Posterior cingulate gyrus (tissue), 11 donors: Measurements from ENCODE around the gene SCD5.

ENCODE experiments used
- DNase-seq, 10 donors: peaks; one replicate each; pipeline versions ENCODE4 v3.0.0 to v3.0.0-alpha.2; 2020 to 2021; ENCODE audit warnings: mixed read lengths in 3 of 10
- intact Hi-C: fragments of 100-400 bp; cut with DNase I; formaldehyde crosslinking; loops from one replicate; pipeline ENCODE4 v1.15.1; 2023

Gene SCD5

DNA sequence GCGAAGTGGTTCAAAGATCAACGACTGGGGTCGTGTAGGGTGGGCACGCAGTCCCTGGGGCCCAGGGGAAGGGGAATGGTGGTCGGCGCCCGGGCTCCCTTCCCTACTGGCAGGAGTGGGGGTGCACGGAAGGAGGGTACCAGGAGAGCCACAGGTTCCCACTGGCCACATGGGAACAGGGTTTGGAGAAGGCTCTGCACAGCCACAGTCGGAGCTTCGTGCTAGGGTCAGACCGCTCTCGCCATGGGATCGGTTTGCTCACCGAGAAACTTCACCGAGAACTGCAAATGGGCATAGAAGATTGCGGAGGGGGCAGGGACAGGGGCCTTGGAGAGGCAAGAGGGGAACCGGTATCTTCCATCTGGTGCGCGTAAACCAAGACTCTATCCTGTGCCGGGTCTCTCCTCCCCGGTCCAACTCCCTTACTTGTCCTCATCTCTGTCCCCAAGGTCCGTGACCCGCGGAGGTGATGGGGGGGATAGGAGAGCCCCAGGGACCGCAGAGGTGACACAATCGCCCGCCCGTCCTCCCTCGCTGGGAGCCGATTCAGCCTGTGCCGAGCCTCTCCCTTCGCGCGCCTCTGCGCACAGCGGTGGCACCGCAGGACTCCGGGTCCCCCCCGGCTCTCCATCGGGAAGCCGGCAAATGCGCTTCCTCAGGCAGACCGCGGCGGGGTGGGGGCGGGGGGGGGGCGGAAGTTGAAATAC, 1.0 kb downstream of the SCD5 start:
- peak in 8 of 10 donors; percentile 41 to 91 (median 58) for DNase-seq
- intact Hi-C loops = loop anchor here (5.0 kb wide), 1 partner anchor 55 kb away; no protein-coding TSS in a partner anchor

DNA sequence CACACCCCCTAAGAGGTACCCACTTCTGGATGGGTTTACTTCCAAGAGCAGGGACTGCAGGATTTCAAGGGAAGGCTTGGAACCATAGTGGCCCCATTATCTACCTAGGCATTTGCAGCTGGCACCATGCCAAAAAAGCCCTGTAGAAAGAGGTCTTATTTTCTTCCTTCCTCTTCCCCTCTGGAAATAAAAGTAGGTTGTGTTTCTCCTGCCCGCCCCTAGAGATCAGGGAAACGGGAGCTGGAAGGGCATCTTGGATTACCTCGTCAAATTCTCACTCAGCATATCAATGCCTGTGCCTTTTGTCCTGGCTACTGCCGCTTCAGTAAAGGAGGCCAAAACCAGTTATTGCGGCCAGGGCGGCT, 1.6 kb downstream of the SCD5 start:
- DNase-seq = peak in 1 of 10 donors; percentile 52
- intact Hi-C loops = loop anchor here (5.0 kb wide), 1 partner anchor 55 kb away; no protein-coding TSS in a partner anchor

DNA sequence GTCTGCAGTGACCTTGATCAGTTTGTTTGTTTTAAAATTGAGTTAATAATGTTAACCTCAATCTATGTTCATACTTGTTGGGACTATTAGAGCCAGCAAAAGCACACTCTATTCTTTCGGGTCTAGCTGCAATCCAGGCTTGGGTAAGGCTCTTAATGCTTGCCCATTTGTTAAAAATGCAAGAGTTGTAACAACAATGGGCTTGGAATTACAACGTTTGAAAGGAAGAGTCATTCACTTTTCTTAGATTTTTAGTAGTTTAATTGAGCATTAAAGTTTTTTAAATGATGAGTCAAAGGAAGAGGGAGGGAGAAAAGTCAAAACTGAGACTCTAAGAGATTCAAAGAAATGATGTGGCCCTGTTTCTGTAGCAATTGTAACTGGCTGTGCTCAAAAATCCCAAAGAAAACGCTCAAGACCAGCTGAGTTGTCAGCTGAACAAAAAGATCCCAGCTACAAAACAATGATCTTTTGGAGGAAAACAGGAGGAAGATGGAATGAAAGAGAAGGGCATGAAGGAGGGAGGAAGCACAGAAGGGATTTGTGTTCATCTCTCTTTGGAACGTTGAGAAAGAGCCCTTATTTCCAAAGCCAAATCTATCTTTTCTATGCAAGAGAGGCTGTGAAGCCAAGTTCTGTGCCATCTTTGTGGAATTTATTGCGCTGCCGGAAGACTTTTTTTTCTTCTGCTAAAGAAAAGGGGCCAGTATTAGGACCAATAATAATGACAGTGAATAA, 5.5 kb downstream of the SCD5 start:
- DNase-seq = no peak
- intact Hi-C loops = no loop called here

DNA sequence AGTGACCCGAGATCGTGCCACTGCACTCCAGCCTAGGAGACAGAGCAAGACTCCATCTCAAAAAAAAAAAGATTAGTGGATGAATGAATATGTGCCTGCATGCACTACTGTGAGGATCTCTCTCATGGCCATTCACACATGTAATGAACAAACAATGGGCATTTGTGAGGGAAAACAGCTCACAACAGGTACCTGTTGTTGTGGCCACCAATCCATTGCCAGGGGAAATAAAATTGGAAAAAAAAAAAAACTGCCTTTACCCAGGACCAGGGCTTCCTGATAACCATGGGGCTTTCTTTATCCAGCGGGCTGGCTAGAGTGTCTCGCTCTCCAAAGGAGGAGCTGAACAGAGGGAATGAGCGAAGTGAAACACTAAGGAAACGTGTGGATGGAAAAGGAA, 7.4 kb downstream of the SCD5 start:
- DNase-seq = no peak
- intact Hi-C loops = no loop called here

DNA sequence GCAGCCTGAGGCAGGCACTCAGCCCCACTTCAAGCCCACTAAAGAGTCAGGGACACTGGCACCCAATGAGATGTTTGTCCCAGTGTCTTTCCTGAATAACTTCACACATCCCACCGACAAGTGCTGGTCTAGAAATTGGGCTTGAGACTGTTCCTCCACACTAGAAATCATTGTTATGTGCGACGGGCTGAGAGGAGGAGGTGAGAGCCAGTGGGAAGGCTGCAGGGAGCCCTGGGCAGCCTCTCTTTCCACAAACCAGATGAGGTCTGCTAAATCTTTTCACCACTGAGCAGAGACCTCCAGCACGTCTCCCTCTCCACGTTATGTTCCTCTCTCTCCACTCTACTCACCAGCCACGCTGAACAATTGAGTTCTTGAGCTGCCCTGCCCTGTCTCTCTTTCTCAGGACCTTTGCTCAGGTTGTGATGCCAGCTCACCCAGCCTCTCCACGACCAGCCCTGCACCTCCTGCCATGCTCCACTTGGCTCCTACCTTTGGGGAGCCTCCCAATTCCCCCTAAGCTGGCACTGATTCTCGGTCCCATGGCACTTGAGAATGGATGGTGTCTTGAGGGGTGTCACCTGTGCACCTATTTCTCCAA, 8.4 kb downstream of the SCD5 start:
- peak in 3 of 10 donors; percentile 32 to 89 (median 75) for DNase-seq
- intact Hi-C loops = no loop called here

DNA sequence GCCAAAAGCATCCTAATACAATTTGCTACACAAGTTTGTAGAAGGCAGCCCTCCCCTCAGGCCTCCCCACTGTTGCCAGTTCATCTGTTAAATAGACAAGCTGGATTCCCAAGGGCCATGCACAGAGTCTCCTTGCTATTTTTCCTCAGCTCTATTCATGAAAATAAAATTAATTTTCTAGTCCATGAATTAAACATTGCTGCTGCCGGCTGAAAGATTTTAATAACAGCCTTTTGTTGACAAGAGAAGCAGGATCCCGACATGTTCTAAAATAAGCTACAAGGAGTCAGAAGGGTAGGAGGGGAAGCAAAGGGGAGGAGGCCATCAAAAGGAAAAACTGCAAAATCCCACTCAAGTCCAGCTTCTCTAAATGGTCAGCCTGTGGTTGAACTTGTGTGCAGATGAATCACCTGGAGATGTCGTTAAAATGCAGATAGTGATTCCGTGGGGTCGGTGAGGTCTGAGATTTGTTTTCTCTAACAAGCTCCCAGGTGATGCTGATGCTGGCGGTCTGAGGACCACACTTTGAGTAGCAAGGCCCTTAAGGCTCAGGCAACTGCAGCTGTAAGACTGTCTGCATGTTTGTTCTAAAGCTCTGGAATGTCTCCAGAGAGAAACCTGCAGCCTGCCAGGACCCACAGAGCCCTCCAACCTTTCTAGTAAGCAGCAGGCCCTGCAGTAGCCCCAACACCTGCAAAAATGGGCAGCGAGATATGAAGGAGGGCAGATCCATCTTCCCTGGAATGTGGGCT, 9.4 kb downstream of the SCD5 start:
- DNase-seq = no peak
- intact Hi-C loops = no loop called here

DNA sequence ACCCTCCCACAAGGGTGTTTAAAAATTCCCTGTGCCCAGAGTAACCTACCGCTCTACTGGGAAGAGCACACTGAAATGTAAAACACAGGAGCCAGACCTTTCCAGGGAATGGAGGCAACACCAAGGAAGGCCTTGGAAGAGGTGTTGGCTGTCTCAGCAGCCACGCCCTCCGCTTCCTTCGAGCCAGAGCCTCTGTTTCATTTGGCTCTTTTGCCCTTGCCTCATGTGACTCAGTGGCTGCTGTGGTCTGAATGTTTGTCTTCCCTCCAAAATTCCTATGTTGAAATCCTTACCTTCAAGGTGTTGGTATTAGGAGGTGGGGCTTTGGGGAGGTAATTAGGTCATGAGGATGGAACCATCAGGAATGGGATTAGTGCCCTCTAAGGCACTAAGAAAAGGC, 11.3 kb downstream of the SCD5 start:
- intact Hi-C loops = no loop called here
- DNase-seq = no peak

DNA sequence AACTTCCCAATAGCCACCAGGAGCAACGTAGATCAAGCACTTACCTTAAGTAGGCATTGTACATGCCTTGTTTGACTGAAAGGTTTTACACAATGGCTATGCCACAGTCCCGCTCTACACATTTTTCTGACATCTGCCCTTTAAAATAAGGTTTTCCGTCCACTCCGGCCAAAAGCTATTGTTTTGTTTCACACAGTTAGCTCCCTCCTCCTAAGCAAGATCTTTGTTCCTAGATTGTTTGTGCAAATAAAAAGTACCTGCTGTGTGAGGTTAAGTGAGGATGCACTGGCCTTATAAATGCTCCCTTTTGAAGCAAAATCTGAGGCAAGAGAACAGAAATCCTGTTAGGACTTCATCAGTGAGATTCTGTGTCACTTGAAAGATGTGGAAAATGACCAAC, 11.8 kb downstream of the SCD5 start:
- no peak for DNase-seq

DNA sequence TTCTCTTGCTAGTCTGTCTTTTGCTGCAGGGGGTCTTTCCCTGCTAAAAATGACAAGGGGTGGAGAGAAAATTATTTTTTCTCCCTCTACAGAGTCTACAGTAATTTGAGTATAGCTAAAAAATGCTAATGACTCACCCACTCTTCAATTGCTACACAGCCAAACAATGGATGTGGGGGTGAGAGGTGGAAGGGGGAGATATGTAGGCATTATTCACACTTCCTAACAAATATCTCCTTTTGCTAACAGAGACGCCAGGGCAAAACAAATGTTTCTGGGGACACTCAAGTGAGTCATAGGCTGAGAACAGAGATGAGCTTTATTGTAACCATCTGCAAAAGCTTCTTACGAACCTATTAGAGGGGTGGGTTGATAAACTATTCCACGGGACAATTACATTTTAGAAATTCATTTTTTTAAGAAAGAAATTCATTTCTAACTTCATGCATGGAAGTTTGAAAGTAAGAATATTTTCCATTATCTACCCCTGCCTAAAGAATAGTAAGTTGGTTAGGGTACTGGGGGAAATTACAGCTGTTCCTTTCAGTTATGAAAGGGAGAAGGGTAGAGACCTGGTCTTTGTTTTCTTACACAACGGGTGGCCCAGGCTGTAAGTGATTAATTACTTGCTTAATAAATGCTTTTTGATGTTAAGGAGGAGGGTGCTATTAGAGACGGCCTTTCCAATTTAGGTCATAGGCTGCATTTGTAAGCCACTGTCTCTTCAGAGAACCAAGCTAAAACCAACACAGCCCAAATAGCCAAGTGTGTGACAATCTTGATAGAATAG, 12.8 kb downstream of the SCD5 start:
- intact Hi-C loops = no loop called here
- DNase-seq = no peak

More for the DNA sequence above, 11.8 kb downstream of the SCD5 start:
- intact Hi-C loops = no loop called here

DNA sequence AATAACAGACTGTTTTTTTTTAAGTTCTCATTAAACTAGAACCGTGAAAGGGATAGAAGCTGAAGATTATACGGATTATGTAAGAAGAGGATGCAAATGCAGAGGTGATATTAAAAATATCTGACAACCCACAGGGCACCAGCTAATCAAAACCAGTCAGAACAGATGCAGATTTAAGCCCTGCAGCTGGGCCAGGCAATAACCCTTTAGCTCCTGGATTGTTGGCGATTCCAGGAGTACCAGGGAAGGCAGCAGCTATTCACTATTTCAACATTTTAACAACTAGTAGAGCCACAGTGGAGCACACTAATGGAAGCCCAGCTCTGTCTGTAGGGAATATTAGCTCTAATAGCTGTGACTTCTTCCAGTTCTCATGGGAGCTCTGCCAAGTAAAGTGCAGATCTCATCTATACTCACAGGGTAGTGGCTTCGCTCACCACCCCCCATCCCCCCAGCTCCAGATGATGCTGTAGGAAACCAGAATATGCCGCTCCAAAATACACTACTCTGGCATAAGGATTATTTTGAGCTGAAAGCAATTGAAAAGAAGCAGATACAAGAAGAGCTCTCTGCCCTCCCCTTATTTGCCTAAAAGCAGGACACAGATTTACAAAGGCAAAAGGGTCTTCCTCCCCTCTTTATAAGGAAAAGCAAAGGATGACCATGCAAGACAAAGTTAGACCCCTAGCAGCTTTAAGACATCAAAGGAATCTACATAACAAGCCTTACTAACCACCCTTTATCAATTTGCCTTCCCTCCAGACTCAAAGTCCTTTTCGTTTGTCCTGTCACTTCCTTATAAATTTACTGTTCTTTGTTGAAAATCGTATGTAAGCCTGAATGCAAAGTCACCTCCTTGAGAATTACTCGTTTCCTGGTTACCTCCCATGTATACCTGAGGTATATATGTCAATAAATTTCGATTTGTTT, 13.7 kb downstream of the SCD5 start:
- intact Hi-C loops = no loop called here
- no peak for DNase-seq

DNA sequence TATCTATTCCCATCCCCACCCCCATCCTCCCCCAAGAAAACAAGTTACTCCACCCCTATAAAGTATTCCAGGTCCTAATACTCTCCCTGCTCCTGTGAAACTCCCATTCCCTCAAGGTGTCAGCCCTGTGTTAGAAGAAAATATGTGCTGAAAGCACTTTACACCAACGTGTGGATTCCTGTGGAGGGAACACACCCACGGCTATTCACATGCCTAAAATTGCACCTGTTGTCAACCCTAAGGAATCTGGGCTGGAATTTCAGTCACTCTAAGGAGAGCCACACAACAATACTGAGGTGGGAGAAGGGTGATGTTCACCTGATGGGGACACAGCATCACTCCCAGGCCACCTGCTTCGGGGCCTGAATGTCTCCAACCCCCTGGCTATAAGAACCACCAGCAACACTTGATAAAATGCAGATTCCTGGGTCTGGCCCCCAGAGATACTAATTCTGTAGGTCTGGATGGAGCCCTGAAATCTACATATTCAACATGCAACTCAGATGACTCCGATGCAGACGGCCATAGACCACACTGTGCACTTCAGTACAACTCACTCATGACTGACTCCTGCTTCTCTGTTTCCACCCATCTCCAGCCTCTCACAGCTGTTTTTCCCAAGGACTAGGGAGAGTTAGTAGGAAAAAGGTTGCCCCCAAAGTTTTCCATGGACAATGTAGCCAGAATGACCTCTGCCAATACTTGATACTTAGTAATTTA, 15.8 kb downstream of the SCD5 start:
- peak in 1 of 10 donors; percentile 7 for DNase-seq
- intact Hi-C loops = no loop called here

DNA sequence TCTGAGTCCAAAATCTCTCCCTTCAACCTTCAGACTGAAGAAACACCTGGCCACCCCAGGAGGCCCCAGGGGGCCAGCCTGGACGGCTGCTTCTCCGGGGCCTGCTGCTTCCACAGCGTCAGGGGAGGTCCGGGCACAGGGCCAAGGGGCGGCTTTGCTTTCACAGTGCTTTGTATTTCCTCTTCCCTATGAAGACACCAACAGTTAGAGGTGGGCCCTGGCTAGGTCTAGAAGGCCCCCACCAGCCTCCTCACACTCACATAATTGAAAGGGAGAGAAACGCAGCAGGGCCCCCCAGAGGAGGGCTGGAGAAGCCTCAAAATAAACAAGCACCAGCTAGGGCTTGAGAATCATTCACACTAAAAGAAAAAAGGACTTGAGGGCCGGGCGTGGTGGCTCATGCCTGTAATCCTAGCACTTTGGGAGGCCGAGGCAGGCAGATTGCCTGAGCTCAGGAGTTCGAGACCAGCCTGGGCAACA, 17.8 kb downstream of the SCD5 start:
- intact Hi-C loops = no loop called here
- peak in 8 of 10 donors; percentile 28 to 93 (median 68) for DNase-seq

DNA sequence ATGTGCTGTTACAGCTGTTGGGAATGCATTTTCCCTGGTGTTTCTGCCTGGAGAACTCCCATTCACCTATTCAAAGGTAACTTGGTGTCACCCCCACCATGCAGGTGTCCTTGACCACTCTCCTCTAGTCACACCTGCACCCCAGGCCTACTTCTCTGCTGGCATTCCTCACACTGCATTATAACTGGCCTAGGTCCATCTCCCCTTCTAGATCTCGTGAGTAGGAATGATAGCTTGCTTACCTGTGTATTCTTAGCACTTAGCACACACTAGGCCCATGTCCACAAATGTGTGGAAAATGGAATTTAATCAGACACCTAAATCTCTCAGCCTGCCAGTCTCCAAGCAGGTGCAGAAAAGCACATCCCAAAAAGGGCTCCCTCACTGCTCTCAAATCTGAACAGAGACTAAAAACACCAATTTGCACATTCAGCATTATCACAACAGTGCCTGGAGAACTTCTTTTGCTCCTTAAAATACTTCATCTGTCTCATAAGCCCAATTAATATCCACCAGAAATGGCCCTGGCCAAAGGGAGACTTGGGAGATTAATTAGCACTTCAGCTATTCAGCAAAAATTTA, 18.3 kb downstream of the SCD5 start:
- intact Hi-C loops = no loop called here
- peak in 1 of 10 donors; percentile 5 for DNase-seq

DNA sequence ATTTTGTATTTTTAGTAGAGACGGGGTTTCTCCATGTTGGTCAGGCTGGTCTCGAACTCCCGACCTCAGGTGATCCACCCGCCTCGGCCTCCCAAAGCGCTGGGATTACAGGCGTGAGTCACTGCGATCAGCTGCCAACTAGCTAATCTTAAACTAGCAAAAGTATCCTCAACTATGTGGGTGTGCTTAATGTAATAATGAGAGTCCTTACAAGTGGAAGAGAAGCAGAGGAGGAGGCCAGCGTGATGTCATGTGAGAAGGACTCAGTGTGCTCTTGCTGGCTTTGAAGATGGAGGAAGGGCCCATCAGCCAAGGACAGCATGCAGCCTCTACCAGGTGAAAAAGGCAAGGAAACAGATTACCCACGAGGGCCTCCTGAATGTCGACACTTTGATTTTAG, 19.6 kb downstream of the SCD5 start:
- intact Hi-C loops = no loop called here
- DNase-seq = no peak

DNA sequence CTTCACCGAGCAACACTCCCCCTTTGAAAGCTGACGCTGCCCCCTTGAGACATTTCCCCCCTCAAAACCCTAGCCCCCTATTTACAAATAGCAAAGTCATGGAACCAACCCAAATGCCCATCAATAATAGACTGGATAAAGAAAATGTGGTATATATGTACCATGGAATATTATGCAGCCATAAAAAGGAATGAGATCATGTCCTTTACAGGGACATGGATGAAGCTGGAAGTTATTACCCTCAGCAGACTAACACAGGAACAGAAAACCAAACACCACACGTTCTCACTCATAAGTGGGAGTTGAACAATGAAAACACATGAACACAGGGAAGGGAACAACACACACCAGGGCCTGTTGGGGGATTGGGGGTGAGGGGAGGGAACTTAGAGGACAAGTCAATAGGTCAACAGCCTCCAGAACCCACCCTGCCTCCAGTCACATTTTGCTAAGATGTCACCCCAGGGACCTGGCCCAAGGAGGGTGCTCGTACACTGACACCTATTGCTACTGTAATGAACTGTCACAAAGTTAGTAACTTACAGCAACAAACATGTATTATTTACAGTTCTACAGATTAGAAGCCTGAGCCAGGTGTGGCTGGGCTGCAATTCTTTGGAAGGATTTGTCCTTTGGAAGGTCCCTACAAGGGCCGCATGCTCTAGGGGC, 20.6 kb downstream of the SCD5 start:
- intact Hi-C loops = no loop called here
- no peak for DNase-seq

DNA sequence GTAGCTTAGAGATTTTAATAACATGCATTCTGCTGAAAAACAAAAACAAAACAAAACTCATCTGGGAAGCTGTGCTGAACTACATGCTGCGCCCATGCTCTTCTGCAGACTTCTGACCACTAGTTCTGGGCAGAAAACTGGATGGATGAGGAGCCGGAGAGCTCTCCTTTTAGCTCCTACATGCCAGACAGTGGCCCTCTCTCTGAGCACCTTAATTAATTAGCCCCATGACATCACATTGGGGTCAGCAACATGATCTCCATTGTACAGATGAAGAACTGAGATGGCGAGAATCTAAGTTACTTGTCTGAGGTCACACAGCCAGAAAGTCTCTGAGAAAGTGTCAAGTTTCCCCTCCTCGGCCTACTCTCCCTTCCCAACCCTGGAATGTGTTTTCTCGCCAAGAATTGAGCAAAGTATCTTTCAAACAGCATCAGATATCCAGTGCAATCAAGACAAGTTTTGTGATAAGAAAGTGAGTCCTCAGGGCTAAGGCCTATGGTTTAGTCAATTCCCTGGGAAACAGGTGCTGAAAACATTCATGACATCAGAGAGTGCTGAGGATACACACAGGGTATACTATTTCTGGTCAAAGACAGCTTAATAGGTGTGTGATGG, 21.6 kb downstream of the SCD5 start:
- intact Hi-C loops = no loop called here

DNA sequence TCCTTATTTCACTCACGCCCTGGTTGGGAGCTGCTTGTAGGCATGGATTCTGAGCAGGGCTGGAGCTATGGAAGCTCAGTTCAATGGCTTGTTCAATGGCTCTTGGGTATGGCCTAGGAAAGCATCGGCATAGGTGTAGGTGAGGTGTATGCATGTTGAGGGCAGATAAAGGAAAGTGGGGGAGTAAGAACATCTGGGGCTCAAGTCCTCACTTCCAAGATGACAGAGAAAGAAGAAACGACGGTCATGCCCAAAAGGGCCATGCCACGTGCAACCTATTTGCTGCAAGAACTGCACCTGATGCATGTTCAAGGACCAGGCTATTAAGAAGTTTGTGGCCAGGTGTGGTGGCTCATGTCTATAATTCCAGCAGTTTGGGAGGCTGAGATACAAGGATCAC, 23.4 kb downstream of the SCD5 start:
- intact Hi-C loops = no loop called here
- DNase-seq = no peak

More for the DNA sequence above, 21.6 kb downstream of the SCD5 start:
- DNase-seq = no peak
